Stimulated activated CD8-positive, alpha-beta memory T cell treated with anti-CD3 and anti-CD28 coated beads, Interleukin-4, amount 100 ng/mL, for 4 hours (primary cell): ENCODE results near the gene FAM20C.

Experiments used
- DNase-seq, 2 donors: peaks; one replicate each; pipeline ENCODE4 v3.0.0-alpha.2; 2020; ENCODE audit warnings: low read depth in 2 of 2, low spot score in 1 of 2

Gene FAM20C

DNA sequence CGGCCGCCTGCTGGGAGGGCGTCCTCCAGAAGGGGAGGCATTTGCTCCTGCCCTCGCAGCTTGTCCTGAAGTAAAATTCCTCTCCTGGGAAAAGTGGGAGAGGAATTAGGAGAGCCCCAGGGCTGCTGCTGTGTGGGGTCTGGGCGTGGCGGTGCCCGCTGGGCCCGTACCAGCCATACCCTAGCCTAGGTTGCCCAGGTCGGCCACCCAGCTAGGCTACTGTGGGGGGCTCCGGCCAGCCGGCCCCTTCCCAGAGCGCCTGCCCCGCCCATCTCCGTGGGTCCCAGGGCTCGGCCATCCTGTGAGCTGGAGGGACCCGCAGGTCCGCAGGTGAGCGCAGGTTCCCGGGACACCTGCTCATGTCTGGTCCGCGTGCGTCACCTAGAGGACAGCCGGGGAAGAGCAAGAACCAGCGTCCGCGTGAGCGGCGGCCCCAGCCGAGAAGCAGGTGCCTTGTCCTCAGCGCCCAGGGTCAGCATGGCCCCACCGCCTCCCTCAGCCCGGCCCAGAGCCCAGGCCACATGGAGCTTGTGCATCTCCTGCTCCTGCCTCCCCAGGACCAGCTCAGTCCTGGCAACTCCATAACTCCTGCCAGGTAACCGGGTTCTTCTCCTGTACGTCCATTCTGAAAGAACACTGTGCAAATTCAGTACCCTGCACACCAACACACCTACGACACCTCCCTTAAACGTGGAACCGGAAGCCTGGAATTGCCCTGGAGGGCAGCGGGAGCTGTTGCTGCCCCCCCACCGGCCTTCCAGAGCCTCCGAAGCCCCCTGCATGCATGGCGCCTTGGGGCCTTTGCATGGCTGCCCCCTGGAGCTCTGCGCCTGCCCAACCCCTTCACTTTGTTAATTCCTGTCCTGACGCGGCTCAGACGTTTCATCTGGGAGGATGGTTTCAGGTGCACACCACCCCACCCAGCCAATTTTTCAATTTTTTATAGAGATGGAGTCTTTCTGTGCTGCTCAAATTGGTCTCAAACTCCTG is 74.8 kb downstream of the FAM20C start:
- DNase-seq = no peak

DNA sequence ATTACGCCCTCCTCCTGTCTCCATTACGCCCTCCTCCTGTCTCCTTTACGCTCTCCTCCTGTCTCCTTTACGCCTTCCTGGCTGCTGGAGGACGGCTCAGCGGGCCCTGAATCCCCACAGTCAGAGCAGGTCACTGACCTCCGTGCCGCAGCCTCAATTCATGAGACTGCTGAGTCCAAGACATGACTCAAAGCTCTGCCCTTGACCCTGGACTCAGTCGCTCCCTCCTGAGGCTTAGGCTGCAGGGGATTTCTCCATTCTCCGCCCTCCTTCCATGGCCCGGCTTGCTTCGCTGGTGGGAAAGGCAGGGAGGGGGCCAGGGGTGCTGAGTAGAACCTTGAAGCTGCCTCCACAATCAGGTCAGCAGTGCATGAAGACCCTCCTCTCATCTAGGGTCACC is 76.6 kb downstream of the FAM20C start:
- no peak for DNase-seq

DNA sequence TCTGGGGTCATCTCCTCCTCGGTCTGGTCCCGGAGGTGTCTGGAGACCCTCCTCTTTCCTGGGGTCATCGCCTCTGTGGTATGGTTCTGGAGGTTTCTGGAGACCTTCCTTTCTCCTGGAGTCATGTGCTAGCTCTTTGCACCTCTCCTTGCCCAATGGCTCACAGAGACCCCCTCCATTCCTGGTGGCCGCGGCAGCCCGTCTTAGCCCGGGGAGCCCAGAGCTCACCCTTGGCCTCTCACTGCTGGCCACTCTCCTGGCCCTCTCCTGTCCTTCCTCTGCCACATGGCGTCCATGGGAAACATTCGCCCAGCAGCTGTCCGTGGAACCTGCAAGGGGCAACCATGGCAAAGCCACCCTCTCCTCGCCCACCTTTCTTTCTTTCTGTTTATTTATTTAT is 77.3 kb downstream of the FAM20C start:
- DNase-seq = no peak

DNA sequence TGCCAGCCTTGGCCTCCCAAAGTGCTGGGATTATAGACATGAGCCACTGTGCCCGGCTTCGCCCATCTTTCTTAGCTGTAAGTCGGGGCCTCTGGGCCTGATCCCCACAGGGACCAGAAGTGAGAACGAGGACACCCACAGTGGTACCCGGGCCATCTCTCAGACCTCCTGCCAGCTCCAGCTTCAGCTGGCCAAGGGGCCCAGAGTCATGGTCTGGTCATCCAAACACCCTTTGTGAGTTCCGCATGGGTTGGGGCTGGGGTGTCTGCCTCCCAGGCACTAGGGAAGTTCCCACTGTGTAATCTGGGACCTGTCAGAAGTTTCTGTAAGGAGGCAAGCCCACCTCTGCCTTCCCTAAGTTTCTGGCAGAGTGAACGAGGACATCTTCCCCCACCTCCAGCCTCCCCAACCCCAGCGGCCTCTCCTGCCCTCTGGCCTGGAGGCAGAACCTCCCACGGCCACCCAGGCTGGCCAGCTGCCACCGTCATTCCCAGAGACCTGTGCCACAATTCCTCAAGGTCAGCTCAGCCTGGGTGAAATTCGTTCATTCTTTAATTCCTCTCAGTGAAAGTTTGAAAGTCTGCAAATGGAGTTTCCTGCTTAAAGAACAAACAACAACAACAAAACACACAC is 78.1 kb downstream of the FAM20C start:
- no peak for DNase-seq

DNA sequence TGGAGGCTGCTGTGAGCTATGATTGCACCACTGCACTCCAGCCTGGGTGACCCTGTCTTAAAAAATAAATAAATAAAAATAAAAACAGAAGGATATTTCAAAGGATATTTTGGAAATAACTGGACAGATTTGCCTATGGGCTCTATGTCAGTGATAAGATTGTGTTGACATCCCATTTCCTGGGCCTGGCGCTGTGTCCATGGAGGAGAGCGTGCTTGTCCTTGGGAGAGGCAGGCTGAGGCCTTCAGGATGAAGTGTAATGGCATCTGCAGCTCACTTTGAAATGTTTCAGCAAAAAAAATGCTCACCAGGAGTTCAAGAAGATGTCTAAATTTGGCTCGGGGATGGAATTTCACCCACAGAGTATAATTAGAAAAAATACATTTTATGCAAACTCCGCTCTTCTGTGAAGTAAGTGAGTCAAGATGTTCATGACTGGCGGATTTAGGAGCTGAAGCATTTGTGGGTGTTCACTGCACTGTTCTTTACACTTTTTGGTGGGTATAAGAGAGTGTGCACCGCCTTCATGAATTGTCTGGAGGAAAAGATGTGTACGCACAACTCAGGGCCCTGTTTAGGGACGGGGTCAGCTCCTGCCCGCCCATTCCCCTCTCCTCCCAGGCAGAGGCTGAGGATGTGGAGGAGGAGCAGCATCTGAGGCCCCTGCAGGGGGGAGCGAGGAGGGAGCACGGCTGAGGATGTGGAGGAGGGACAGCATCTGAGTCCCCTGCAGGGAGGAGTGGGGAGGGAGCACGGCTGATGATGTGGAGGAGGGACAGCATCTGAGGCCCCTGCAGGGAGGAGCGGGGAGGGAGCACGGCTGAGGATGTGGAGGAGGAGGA is 79.1 kb downstream of the FAM20C start:
- no peak for DNase-seq

DNA sequence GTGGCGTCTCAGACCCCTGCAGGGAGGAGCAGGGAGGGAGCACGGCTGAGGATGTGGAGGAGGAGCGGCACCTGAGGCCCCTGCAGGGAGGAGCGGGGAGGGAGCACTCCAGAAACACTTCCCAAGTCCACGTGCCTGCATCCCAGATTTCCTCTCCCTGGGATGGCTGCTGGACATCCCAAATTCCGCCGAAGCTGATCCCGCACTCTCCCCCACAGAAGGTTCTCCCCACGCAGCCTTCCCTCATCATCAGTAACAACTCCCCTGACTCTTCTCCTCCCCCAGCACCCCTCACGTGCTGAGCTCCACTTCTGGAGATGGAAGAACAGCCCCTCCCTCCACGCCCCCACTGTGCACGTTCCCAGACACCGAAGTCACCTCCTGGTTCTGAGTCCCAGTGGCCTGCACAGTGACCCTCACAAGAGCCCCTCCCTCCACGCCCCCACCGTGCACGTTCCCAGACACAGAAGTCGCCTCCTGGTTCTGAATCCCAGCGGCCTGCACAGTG is 79.8 kb downstream of the FAM20C start:
- no peak for DNase-seq

DNA sequence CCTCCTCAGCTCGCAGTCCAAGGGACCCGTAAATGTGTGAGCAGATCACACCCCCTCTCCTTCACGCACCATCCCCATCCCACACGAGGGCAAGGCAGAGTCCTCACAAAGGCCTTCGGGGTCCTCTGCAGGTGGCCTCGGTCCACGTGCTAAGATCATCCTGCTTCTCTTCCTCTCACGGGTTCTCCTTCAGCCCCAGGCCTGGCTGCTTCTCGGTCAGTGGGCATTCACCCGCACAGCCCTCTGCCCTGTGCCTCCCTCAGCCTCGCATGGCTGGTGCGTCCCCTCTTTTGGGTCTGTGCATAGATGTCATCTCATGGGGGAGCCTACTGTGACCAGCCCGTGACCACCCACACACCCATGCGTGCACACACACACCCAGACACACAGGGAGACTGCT is 80.3 kb downstream of the FAM20C start:
- no peak for DNase-seq

DNA sequence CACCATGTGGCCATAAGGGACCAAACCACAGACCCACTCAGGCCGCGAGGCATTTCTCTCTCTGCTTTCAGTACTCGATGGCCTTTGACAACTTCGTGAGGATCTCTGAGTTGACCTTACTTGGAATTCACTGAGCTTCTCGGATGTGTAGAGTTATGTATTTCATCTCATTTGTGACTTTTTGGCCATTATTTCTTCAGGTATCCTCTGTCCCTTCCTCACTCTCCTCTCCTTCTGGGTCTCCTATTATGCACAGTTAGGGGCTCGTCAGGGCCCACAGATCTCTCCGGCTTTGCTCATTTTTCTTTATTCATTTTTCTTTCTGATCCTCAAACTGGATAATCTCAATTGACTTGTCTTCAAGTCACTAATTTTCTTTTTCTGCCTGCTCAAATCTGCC is 81.0 kb downstream of the FAM20C start:
- DNase-seq = no peak

DNA sequence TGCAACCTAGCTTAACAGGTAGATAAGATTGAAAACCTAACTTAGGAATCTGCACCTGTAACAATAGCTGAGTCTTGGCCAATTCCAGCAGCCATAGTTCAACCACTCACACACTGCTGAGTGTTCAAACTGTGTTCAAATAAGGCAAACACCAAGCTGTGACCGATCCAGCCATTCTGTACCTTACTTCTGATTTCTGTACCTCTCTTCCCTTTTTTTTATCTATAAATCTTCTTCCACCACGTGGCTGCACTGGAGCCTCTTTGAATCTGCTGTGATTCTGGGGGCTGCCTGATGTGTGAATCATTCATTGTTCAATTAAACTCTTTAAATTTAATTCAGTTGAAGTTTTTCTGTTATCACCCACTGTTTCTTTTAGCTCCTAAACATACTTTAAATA is 81.9 kb downstream of the FAM20C start:
- no peak for DNase-seq

DNA sequence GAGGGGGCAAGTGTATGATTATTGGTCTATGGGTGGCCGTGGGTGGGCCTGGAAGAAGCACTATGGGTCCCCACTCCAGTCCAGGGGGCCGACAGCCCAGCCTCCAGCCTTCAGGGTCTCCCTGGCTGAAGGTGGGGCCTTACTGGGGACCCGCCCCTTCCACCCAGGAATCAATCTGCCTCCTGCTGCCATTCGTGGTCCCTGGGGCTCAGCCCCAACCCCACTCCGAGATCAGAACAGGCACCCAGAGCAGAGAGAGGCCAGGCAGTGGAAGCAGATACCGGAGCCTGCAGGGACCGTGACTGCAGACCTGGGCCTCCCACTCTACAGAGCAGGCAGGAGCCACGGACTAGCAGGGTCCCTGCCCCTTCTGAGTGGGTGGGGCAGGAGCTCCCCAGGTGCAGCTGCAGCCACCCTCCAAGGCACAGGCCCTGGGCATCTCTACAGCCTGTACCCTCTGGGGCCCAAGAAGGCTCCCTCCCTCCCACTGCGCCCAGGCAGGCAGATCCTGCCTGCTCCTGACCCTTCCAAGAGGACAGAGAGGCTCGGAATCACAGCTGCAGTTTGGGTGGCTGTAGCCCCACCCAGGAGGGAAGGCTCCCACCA is 84.0 kb downstream of the FAM20C start:
- DNase-seq = no peak

DNA sequence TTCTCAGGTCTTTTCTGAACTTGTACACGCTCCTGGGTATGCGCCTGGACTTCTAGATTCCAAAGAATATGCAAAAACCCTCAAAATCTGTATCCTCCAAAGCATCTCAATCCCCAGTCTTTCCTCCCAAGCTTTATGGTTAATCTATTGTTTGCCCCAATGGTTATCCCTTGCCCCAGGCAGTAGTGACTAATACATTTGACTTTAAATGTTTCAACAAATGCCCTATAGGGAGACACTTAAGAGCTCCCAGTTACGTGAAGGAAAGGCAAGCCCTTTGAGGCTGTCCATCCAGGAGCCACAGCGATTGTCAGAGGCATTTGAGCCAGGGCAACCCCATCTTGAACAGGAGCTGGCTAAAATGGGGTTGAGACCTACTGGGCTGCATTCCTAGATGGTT is 84.9 kb downstream of the FAM20C start:
- DNase-seq = no peak

DNA sequence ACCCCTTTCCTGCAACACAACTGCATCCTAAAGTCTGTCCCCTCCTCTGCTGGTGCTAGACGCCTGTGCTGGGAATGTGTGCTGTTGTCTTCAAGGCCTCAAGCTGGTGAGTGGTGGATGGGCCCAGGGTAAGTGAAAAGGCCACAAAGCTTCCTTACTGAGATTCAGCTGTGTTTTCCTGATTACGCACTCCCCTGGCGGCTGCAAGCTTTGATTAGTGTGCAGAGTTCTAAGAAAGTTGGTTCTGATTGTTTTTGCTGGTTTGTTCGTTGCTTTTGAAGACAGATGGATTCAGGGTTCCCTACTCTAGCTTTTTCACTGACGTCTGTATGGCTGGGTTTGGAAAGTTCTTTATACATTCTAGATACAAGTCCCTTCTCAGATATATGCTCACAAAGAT is 85.7 kb downstream of the FAM20C start:
- DNase-seq = no peak

DNA sequence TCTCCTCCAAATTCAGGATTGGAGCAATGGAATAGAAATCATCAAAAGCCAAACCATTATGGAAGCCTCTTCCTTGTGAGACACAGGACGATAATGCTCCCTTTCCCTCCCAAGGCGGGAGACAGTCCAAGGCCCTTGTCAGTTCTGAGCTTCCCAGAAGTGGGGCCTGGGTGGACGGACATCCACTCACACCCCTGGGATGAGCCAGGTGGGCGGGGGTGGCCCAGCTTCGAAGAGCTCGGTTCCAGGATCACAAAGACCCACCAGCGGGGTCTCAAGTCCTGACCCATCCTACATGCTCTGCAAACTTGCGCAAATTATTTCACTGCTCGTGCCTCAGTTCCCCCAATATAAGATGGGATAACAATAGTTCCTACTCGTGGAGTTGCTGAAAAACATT is 87.5 kb downstream of the FAM20C start:
- DNase-seq = no peak

DNA sequence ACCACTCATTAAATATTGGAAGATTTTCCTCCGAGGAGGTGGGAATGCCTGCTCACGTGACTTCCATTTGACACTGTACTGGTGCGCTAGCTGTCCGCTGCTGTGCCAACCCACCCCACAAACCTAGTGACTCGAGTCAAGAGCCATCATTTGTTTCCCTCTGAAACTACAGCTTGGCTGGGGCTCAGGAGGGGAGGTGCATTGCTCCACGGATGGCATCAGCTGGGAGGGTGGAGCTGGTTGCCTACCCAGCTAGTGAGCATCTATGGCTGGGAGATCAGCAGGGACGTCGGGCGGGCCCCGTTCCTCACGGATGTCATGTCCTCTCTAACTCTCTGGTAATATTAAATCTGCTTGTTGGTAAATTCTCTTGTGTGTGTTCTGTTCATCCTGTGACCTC is 88.1 kb downstream of the FAM20C start:
- DNase-seq = no peak

DNA sequence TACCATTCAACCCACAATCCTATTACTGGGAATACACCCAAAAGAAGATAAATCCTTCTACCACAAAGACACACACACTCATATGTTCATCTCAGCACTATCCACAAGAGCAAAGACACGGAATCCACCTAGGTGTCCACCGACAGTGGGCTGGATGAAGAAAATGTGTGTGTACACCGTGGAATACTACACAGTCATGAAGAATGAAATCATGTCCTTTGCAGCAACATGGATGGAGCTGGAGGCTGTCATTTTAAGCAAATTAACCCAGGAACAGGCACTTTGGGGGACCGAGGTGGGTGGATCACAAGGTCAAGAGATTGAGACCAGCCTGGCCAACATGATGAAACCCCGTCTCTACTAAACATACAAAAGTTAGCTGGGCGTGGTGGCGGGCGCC is 89.3 kb downstream of the FAM20C start:
- DNase-seq = no peak

DNA sequence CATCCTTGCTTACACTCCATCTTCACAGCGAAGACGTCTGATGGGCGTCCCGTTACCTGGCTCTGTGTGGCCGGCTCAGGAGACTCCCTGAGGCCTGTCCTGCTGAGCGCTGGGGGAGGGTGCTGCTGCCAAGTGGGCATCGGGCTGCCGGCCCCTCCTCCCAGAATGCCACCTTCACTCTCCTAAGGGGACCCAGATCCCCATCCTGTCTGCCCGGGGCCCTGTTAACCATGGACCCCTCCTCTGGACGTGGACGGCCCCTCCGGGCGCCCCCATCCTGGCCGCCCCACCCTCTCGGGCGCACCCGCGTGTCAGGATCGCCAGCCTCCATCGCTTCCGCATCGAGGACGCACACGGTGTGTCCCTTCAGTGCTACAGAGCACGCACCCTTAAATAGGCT is 90.2 kb downstream of the FAM20C start:
- no peak for DNase-seq

DNA sequence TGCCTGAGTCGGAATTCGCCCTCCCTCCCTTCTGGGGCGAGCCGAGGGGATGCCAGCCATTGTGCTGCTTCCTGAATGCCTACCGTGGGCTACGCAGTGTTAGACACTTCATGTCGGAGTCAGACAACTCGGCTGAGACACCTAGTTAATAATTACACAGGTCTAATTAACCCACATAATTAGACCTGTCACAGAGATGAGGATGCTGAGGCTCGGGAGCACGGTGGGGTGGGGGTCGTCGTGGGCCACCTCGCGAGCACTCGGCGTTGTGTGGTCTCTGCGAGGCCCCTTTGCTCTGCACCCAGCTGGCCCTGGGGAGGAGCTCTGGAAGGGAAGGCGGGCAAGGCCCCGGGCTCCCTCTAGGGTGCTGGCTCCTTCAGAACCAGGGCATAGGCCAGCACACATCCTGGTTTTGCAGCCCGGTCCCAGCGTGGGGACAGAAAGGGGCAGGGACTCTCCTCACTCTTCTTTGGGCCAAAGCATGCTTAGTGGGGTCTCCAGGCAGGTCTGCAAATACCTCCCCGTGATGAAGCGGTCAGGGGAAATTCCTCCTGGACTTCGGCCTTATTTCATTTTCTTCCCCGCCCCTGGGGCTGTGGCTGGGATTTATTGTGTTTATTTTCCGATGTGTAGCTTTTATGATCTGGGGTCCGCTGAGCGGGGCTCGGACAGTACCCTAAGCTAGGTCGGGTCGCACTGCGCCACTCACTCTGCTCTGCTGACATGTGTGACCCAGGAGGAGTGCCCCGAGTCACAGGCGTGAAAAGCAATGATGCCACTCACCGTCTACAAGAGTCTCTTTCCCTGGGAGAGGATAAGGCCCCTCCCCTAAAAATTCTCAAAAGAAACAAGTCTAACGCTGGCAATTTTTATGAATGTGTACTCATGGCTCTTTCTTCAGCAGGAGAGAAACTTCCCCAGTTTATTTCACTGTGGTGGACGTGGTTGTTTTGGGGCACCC is 92.7 kb downstream of the FAM20C start:
- no peak for DNase-seq

DNA sequence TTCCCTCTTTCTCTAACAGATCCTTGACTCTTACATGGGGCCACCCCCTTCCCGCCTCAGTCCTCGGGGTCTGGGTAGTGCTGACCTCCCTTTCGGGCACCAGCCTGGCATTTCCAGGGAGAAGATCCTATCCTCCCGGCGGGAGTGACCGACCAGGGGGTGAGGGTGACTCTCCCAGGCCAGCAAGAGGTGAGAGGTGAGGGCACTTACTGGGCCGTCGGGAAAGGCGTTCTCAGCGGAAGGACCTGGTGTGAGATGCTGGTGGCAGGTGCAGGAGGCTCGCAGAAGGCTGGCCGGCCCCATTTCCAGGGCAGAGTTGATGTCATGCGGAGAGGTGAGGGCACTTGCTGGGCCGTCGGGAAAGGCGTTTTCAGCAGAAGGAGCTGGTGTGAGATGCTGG is 93.4 kb downstream of the FAM20C start:
- DNase-seq = no peak

DNA sequence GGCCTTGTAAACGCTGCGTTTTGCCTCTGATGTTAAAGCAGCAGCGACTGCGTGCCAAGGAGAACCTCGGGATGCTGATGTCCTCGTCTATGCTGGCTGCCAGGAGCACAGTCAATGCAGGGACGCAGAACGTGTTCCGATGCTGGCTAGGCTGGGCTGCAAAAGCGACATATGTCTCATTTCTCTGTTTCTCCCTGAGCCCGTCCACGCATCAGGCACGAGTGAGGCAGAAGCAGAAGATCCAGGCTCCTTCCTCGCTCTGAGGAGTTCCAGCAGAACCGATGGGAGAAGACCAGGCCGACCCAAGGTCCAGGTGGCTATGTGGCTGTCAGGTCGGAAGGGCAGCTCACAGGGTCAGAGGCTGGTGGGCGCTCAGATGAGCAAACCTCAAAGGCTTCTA is 93.9 kb downstream of the FAM20C start:
- DNase-seq = no peak

DNA sequence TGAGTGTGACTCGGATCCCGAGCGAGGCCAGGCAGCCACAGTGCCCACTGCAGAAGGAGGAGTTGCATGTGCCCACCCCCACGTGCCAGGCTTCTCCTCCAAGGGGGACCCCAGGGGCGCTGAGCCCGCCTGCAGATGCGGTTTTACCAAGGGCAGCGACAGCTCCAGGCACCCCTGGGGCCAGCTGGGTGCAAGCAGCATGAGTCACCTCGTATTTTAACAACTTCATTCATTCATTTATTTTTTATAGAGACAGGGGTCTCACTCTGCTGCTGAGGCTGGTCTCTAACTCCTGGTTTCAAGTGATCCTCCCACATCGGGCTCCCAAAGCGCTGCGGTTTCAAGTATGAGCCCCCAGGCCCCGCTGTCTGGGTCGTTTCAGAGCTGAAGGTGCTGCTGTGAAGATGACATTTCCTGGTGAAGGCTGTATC is 96.3 kb downstream of the FAM20C start:
- no peak for DNase-seq
